Activated T-cell treated with anti-CD3 and anti-CD28 coated beads, Interleukin-2, amount 50 U/mL, for 24 hours (primary cell): Measurements from ENCODE around the gene TUBB3.
"Not testable (repeated sequence)": the region's sequence is repeated elsewhere in the genome, so short reads cannot be mapped to it uniquely, and the experiment has no call there.

Experiments used
- DNase-seq: peaks from one replicate; pipeline ENCODE4 v3.0.0-alpha.2; 2020
- H3K27ac Mint-ChIP-seq: 2 replicates; pipeline ENCODE4 v1.8.0; 2020; ENCODE audit warnings: mild to moderate bottlenecking, mixed read lengths
- H3K27me3 Mint-ChIP-seq: 2 replicates; pipeline ENCODE4 v1.8.0; 2020; ENCODE audit warnings: mixed read lengths
- H3K36me3 Mint-ChIP-seq: 2 replicates; pipeline ENCODE4 v1.8.0; 2020; ENCODE audit warnings: low read depth, mixed read lengths
- H3K4me1 Mint-ChIP-seq: 2 replicates; pipeline ENCODE4 v1.8.0; 2020; ENCODE audit warnings: low read depth, mixed read lengths
- H3K4me3 Mint-ChIP-seq: 2 replicates; pipeline ENCODE4 v1.8.0; 2020; ENCODE audit warnings: mild to moderate bottlenecking, moderate library complexity, mixed read lengths
- H3K9me3 Mint-ChIP-seq: 2 replicates; pipeline ENCODE4 v1.8.0; 2020; ENCODE audit warnings: mixed read lengths

TUBB3 gene

GRCh38 chr16:89934611-89935553 is 11.7 kb downstream of the TUBB3 start:
- DNase-seq, result no peak
- Mint-ChIP-seq H3K27me3 (peaks cover 11% of the 10 kb centered on the region), H3K9me3 (no peaks in the 10 kb centered on the region), H3K4me1 (no peaks in the 10 kb centered on the region), H3K27ac (no peak overlapping the region), H3K4me3 (no peak overlapping the region), H3K36me3 (no peaks in the 10 kb centered on the region)

GRCh38 chr16:89935620-89936019 is 12.5 kb downstream of the TUBB3 start:
- H3K27me3 Mint-ChIP-seq, H3K9me3 Mint-ChIP-seq, H3K27ac Mint-ChIP-seq, DNase-seq, H3K4me3 Mint-ChIP-seq, H3K36me3 Mint-ChIP-seq, H3K4me1 Mint-ChIP-seq: not testable (repeated sequence)

GRCh38 chr16:89936034-89936433 is 12.9 kb downstream of the TUBB3 start:
- Mint-ChIP-seq H3K27ac (no peak overlapping the region), H3K36me3 (no peaks in the 10 kb centered on the region), H3K4me1 (no peaks in the 10 kb centered on the region), H3K9me3 (no peaks in the 10 kb centered on the region), H3K27me3 (peaks cover 6% of the 10 kb centered on the region), H3K4me3 (no peak overlapping the region)
- DNase-seq, result no peak

GRCh38 chr16:89936508-89936907 is 13.4 kb downstream of the TUBB3 start:
- Mint-ChIP-seq H3K4me1 (no peaks in the 10 kb centered on the region), H3K9me3 (no peaks in the 10 kb centered on the region), H3K4me3 (no peak overlapping the region), H3K27me3 (peaks cover 4% of the 10 kb centered on the region), H3K27ac (no peak overlapping the region), H3K36me3 (no peaks in the 10 kb centered on the region)
- DNase-seq, result no peak

GRCh38 chr16:89936981-89937380 is 13.8 kb downstream of the TUBB3 start:
- no peak for DNase-seq
- no peak overlapping the region for H3K27ac Mint-ChIP-seq

GRCh38 chr16:89938175-89938885 is 15.2 kb downstream of the TUBB3 start:
- Mint-ChIP-seq H3K36me3 (no peaks in the 10 kb centered on the region), H3K27me3 (peaks cover 9% of the 10 kb centered on the region), H3K4me3 (no peak overlapping the region), H3K9me3 (no peaks in the 10 kb centered on the region), H3K4me1 (no peaks in the 10 kb centered on the region), H3K27ac (no peak overlapping the region)
- DNase-seq, result no peak

More at GRCh38 chr16:89936981-89937380, 13.8 kb downstream of the TUBB3 start:
- Mint-ChIP-seq H3K36me3 (no peaks in the 10 kb centered on the region), H3K4me1 (no peaks in the 10 kb centered on the region), H3K27me3 (peaks cover 6% of the 10 kb centered on the region), H3K9me3 (no peaks in the 10 kb centered on the region), H3K4me3 (no peak overlapping the region)

GRCh38 chr16:89944773-89945172 is 21.6 kb downstream of the TUBB3 start:
- Mint-ChIP-seq H3K36me3 (no peaks in the 10 kb centered on the region), H3K4me3 (no peak overlapping the region), H3K27ac (no peak overlapping the region), H3K9me3 (no peaks in the 10 kb centered on the region), H3K27me3 (peaks cover 39% of the 10 kb centered on the region), H3K4me1 (peaks cover 12% of the 10 kb centered on the region)
- no peak for DNase-seq

GRCh38 chr16:89945654-89946053 is 22.5 kb downstream of the TUBB3 start:
- Mint-ChIP-seq H3K4me3 (no peak overlapping the region), H3K27ac (no peak overlapping the region), H3K9me3 (no peaks in the 10 kb centered on the region), H3K27me3 (peaks cover 39% of the 10 kb centered on the region), H3K4me1 (peaks cover 12% of the 10 kb centered on the region), H3K36me3 (no peaks in the 10 kb centered on the region)
- DNase-seq, result no peak

- peaks cover 38% of the 10 kb centered on the region for H3K27me3 Mint-ChIP-seq
- peaks cover 12% of the 10 kb centered on the region for H3K4me1 Mint-ChIP-seq
- H3K4me3 Mint-ChIP-seq, result no peak overlapping the region
- H3K9me3 Mint-ChIP-seq, result no peaks in the 10 kb centered on the region
- no peak for DNase-seq
- no peak overlapping the region for H3K27ac Mint-ChIP-seq
- H3K36me3 Mint-ChIP-seq, result no peaks in the 10 kb centered on the region
Measured at GRCh38 chr16:89946515-89946914, 23.4 kb downstream of the TUBB3 start.

- peaks cover 2% of the 10 kb centered on the region for H3K36me3 Mint-ChIP-seq
- no peak for DNase-seq
- peaks cover 29% of the 10 kb centered on the region for H3K27me3 Mint-ChIP-seq
- no peaks in the 10 kb centered on the region for H3K9me3 Mint-ChIP-seq
- H3K4me3 Mint-ChIP-seq, result peak overlapping the region; percentile 75
- peak overlapping the region; percentile 18 for H3K27ac Mint-ChIP-seq
- H3K4me1 Mint-ChIP-seq, result peaks cover 12% of the 10 kb centered on the region
Measured at GRCh38 chr16:89949121-89949742, 26.1 kb downstream of the TUBB3 start.

- peaks cover 27% of the 10 kb centered on the region for H3K27me3 Mint-ChIP-seq
- peak overlapping the region; percentile 18 for H3K27ac Mint-ChIP-seq
- peaks cover 5% of the 10 kb centered on the region for H3K36me3 Mint-ChIP-seq
- peaks cover 12% of the 10 kb centered on the region for H3K4me1 Mint-ChIP-seq
- H3K4me3 Mint-ChIP-seq, result peak overlapping the region; percentile 75
- no peak for DNase-seq
- H3K9me3 Mint-ChIP-seq, result no peaks in the 10 kb centered on the region
Measured at GRCh38 chr16:89949756-89950155, 26.6 kb downstream of the TUBB3 start.

- Mint-ChIP-seq H3K9me3 (no peaks in the 10 kb centered on the region), H3K4me1 (peaks cover 12% of the 10 kb centered on the region), H3K4me3 (no peak overlapping the region), H3K27ac (no peak overlapping the region), H3K36me3 (peaks cover 11% of the 10 kb centered on the region), H3K27me3 (peaks cover 13% of the 10 kb centered on the region)
- DNase-seq, result no peak
Measured at GRCh38 chr16:89951509-89951908, 28.4 kb downstream of the TUBB3 start.

- Mint-ChIP-seq H3K36me3 (peaks cover 14% of the 10 kb centered on the region), H3K4me1 (peaks cover 12% of the 10 kb centered on the region), H3K27ac (no peak overlapping the region), H3K4me3 (no peak overlapping the region), H3K9me3 (no peaks in the 10 kb centered on the region), H3K27me3 (peaks cover 8% of the 10 kb centered on the region)
- no peak for DNase-seq
Measured at GRCh38 chr16:89952049-89952448, 28.9 kb downstream of the TUBB3 start.

- H3K36me3 Mint-ChIP-seq, result peaks cover 19% of the 10 kb centered on the region
- H3K9me3 Mint-ChIP-seq, result no peaks in the 10 kb centered on the region
- peaks cover 11% of the 10 kb centered on the region for H3K4me1 Mint-ChIP-seq
- no peak overlapping the region for H3K27ac Mint-ChIP-seq
- no peak for DNase-seq
- no peak overlapping the region for H3K4me3 Mint-ChIP-seq
- peaks cover 3% of the 10 kb centered on the region for H3K27me3 Mint-ChIP-seq
Measured at GRCh38 chr16:89952551-89952950, 29.4 kb downstream of the TUBB3 start.
